GM21515 (cell line): ENCODE results near the gene TLE2.
"Not testable (repeated sequence)": the region's sequence is repeated elsewhere in the genome, so short reads cannot be mapped to it uniquely, and the experiment has no call there.

ENCODE experiments used
- ATAC-seq: cut with Tn5 transposase; IDR thresholded peaks from one replicate; pipeline ENCODE4 v1.9.1; 2021; ENCODE audit not compliant: unreplicated experiment

Gene TLE2

GRCh38 chr19:3056417-3057088 is 27.5 kb upstream of the TLE2 start:
- no peak for ATAC-seq

DNA sequence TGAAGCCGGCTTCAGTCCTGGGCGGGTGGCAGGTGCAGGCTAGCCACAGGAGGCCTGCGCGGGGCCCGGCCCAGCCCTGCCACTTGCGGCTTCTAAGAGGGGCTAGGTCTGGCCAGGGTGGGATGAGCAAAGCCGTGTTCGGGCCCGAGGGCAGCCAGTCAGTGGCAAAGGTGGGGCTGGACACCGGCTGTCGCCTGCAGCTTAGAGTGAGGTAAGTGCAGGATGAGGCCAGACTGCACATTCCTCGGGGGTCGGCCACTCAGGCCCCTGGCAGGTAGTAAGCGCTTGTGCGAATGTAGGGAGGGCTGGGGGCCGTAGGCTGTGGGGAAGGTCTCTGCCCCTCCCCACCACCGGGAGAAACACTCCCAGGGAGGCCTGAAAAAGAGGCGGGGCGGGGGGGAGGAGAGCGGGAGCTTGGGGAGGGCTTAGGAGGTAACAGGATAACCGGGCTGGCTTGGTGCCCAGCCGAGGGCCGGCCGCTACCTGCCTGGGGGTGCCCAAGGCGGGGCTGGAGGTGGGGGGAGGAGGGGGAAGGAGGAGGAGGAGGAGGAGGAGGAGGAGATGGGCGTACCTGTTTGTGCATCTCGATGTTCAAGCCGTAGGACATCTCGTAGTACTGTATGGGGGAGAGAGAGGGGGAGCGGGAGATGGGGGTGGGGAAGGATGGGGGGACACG is 26.8 kb upstream of the TLE2 start:
- no peak for ATAC-seq

DNA sequence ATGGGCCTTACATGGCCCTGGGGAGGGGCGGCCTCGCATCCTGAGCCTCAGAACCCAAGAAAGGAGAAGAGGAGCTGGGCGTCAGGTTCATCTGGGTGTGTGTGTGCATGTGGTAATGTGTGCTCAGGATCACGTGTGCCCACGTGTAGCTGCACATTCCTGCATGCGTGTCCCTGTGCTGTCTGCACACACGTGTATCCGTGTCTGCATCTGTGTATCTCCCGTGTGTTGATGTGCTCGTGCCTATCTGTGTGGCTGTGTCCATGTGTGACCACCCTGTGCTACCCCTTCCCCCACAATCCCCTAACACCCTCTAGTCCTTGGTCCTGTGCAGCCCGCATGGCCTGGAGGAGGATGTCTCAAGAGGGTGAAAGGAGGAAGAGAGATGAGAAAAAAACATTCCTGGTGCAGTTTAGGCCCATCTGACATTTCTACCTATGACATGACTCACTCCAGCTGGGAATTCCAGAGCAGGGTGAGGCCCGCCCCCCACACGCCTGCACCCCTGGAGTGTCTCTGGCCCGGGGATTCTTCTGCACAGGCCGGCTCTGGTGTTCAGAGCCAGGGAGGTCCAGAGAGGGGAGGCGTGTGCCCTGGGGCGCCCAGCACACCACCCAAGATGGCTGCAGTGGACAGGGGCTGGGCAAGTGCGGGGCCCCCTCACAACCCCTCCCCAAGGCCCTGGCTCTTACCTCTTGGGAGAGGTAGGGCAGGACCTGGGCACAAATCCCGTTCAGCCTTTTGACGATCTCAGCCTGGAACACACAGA is 26.1 kb upstream of the TLE2 start:
- no peak for ATAC-seq

DNA sequence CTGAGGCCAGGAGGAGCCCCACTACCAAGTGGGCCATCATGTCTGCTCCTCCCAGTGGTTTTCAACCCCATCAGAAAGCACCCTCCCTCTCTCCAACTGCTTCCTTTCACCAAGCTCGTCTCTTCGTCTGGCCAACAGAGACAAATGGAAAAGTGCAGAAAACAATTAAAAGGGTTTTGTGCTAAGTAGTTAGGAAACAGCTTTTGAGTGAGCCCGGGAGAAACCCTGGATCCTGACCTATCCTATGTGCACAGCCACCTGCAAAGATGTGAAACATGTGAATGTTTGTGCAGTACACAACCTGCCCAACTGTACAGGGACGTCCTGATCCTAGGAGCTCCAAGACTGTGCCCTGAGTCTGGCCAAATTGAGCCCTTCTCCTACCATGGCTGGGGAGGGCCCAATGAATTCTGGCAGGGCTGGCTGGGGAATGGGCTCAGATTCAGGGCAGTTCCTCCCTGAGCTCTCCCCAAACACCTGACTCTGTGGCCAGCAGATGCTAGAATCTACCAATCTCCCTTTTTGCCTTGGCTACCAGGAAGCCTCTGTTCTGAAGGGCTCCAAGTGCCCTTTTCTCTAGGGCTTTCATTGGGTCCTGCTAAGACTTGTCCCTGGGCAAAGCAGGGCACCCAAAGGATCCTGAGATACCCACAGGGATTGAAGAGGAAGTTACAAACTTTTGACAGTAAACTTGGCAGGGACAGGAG is 25.3 kb upstream of the TLE2 start:
- no peak for ATAC-seq

GRCh38 chr19:3053780-3054179 is 24.7 kb upstream of the TLE2 start:
- no peak for ATAC-seq

- no peak for ATAC-seq
Measured at GRCh38 chr19:3053218-3053621, 24.1 kb upstream of the TLE2 start.

- ATAC-seq, result not testable (repeated sequence)
Measured at GRCh38 chr19:3050016-3050415, 20.9 kb upstream of the TLE2 start.

GRCh38 chr19:3049089-3049488 is 20.0 kb upstream of the TLE2 start:
- ATAC-seq, result no peak

GRCh38 chr19:3048190-3048533 is 19.1 kb upstream of the TLE2 start:
- no peak for ATAC-seq

GRCh38 chr19:3047496-3048189 is 18.6 kb upstream of the TLE2 start:
- ATAC-seq, result no peak

GRCh38 chr19:3046698-3047495 is 17.8 kb upstream of the TLE2 start:
- no peak for ATAC-seq

- ATAC-seq, result no peak
Measured at GRCh38 chr19:3045885-3046697, 17.0 kb upstream of the TLE2 start.

DNA sequence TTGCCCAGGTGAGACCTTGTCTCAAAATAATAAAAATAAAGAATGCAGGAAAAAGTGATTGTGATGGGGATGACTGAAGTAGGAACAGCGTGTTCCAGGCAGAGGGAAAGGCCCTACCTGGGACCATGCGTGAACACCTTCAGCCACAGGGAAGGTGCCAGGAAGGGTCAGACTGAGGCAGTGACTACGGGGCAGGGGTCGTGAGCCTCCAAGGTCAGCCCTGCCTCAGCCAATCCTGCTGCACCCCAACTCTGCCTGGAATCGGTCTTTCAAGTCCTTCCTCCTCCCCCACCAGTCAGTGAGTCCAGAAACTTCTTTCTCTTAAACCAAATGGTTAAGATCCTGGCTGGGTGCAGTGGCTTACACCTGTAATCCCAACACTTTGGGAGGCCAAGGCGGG is 16.1 kb upstream of the TLE2 start:
- ATAC-seq, result no peak

- ATAC-seq, result no peak
Measured at GRCh38 chr19:3042621-3043267, 13.7 kb upstream of the TLE2 start.

- ATAC-seq, result no peak
Measured at GRCh38 chr19:3041761-3042620, 12.9 kb upstream of the TLE2 start.

- ATAC-seq, result no peak
Measured at GRCh38 chr19:3041327-3041726, 12.2 kb upstream of the TLE2 start.

GRCh38 chr19:3039641-3040077 is 10.6 kb upstream of the TLE2 start:
- ATAC-seq, result no peak

DNA sequence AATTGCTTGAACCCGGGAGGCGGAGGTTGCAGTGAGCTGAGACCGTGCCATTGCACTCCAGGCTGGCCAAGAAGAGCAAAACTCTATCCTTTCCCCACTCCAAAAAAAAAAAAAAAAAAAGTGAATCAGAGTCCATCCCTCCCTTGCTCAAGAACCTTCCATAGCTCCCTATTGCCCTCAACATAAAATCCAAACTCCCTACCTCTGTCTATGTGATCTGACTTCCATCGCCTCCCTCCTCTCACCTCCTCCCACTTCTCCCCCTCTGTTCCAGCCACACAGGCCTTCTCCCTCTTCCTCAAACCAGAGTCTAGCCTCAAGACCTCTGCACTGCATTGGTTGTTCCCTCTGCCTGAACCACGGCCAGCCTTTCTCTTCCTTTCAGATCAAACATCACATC is 10.0 kb upstream of the TLE2 start:
- ATAC-seq, result no peak
